ENCODE measurements around the gene RAB3D. TPM values are rescaled to one million over a fixed set of nuclear protein-coding genes. Genes with fewer than 3 reads are reported as not detected.

Gene RAB3D
- total RNA-seq, 1 donor from 2014 or later = 33.9 TPM

- Histone ChIP-seq H3K4me1 (no peaks in the 10 kb centered on the region), H3K27me3 (no peaks in the 10 kb centered on the region), H3K9me3 (no peaks in the 10 kb centered on the region), H3K27ac (no peak overlapping the region), H3K4me3 (no peak overlapping the region), H3K36me3 (no peaks in the 10 kb centered on the region)
- DNase-seq (ENCODE audit: extremely low spot score in 2 of 2) = no peak
- TF ChIP-seq CTCF (IDR thresholded peaks at IDR 0.05) (no peak), POLR2A (IDR thresholded peaks at IDR 0.05) (no peak), POLR2AphosphoS5 (IDR thresholded peaks at IDR 0.05; ENCODE audit: insufficient read depth in 1 of 2, low read depth in 1 of 2) (no peak)
- intact Hi-C loops (cut with DNase I) = no loop called here
These were observed 34.5 kb downstream of the RAB3D start for GRCh38 chr19:11304936-11305335.

- peaks cover 12% of the 10 kb centered on the region for H3K4me1 ChIP-seq
- no peaks in the 10 kb centered on the region for H3K27me3 ChIP-seq
These were observed 38.7 kb downstream of the RAB3D start for GRCh38 chr19:11300811-11301120.

GRCh38 chr19:11299946-11300810, 39.3 kb downstream of the RAB3D start:
- no peak for DNase-seq (ENCODE audit: extremely low spot score in 2 of 2)
- Histone ChIP-seq H3K27me3 (no peaks in the 10 kb centered on the region), H3K27ac (no peak overlapping the region), H3K4me3 (no peak overlapping the region), H3K9me3 (no peaks in the 10 kb centered on the region), H3K36me3 (no peaks in the 10 kb centered on the region), H3K4me1 (peaks cover 12% of the 10 kb centered on the region)
- intact Hi-C loops (cut with DNase I) = loop anchor here (10.0 kb wide), 2 partner anchors 155 to 185 kb away; partner anchors contain the start of gene ELAVL3
- TF ChIP-seq POLR2A (IDR thresholded peaks at IDR 0.05) (no peak), CTCF (IDR thresholded peaks at IDR 0.05) (no peak), POLR2AphosphoS5 (IDR thresholded peaks at IDR 0.05; ENCODE audit: insufficient read depth in 1 of 2, low read depth in 1 of 2) (no peak)

More at GRCh38 chr19:11300811-11301120, 38.7 kb downstream of the RAB3D start:
- TF ChIP-seq CTCF (IDR thresholded peaks at IDR 0.05) (no peak), POLR2A (IDR thresholded peaks at IDR 0.05) (no peak), POLR2AphosphoS5 (IDR thresholded peaks at IDR 0.05; ENCODE audit: insufficient read depth in 1 of 2, low read depth in 1 of 2) (no peak)
- Histone ChIP-seq H3K36me3 (no peaks in the 10 kb centered on the region), H3K4me3 (no peak overlapping the region), H3K27ac (no peak overlapping the region), H3K9me3 (no peaks in the 10 kb centered on the region)
- intact Hi-C loops (cut with DNase I) = no loop called here
- DNase-seq (ENCODE audit: extremely low spot score in 2 of 2) = no peak

- Histone ChIP-seq H3K27ac (peak overlapping the region; percentile 72), H3K27me3 (no peaks in the 10 kb centered on the region), H3K9me3 (no peaks in the 10 kb centered on the region), H3K4me1 (peaks cover 26% of the 10 kb centered on the region), H3K36me3 (no peaks in the 10 kb centered on the region), H3K4me3 (no peak overlapping the region)
- TF ChIP-seq CTCF (IDR thresholded peaks at IDR 0.05) (no peak), POLR2A (IDR thresholded peaks at IDR 0.05) (no peak), POLR2AphosphoS5 (IDR thresholded peaks at IDR 0.05; ENCODE audit: insufficient read depth in 1 of 2, low read depth in 1 of 2) (peak in 1 of 2 donors; percentile 14)
- DNase-seq (ENCODE audit: extremely low spot score in 2 of 2) = peak in 1 of 2 donors; percentile 93
- intact Hi-C loops (cut with DNase I) = loop anchor here (10.0 kb wide), 2 partner anchors 159 to 189 kb away; partner anchors contain the start of gene ELAVL3
These were observed 43.2 kb downstream of the RAB3D start for GRCh38 chr19:11296264-11296663.

All from vagina (tissue), 2 donors.